GM12874 (cell line): ENCODE results near the gene GRN.

ENCODE experiments used
- CTCF ChIP-seq: IDR thresholded peaks from 2 replicates; pipeline ENCODE4 v1.5.1; 2011; ENCODE audit warnings: low read depth, mild to moderate bottlenecking, control low read depth, low read length, moderate library complexity; ENCODE audit not compliant: insufficient read depth

GRN gene

GRCh38 chr17:44376124-44376523, 31.0 kb downstream of the GRN start:
- TF ChIP-seq CTCF: peak; percentile 71

- no peak for TF ChIP-seq CTCF
Measured at GRCh38 chr17:44376779-44377178, 31.7 kb downstream of the GRN start.

- no peak for TF ChIP-seq CTCF
Measured at GRCh38 chr17:44378171-44378705, 33.1 kb downstream of the GRN start.

- TF ChIP-seq CTCF: no peak
Measured at GRCh38 chr17:44379887-44380286, 34.8 kb downstream of the GRN start.

GRCh38 chr17:44380767-44381166, 35.7 kb downstream of the GRN start:
- TF ChIP-seq CTCF: no peak

- TF ChIP-seq CTCF: no peak
Measured at GRCh38 chr17:44381810-44382305, 36.8 kb downstream of the GRN start.

- TF ChIP-seq CTCF: no peak
Measured at GRCh38 chr17:44382917-44383316, 37.8 kb downstream of the GRN start.

GRCh38 chr17:44383363-44383762, 38.3 kb downstream of the GRN start:
- TF ChIP-seq CTCF: no peak
